Osteoblast (primary cell): ENCODE data around the gene ALDH3A1. TPM values are rescaled to one million over a fixed set of nuclear protein-coding genes. Genes with fewer than 3 reads are reported as not detected.

Source experiments
- DNase-seq: peaks from one replicate; pipeline ENCODE4 v3.0.0; 2011; ENCODE audit warnings: low spot score, mixed read lengths; ENCODE audit not compliant: insufficient read length; ENCODE audit errors: missing footprints
- H2AFZ ChIP-seq: 2 replicates; pipeline ENCODE4 v1.6.0; 2011; ENCODE audit warnings: mild to moderate bottlenecking, low read length
- H3K27ac ChIP-seq: 2 replicates; pipeline ENCODE4 v1.5.1; 2011; ENCODE audit warnings: mild to moderate bottlenecking, low read depth, low read length, moderate library complexity
- H3K27me3 ChIP-seq: 2 replicates; pipeline ENCODE4 v1.6.0; 2012; ENCODE audit warnings: mild to moderate bottlenecking, control low read depth, inconsistent platforms, low read length, moderate library complexity; ENCODE audit not compliant: insufficient read depth
- H3K36me3 ChIP-seq: 2 replicates; pipeline ENCODE4 v1.5.1; 2011; ENCODE audit warnings: mild to moderate bottlenecking, low read length, control low read depth, moderate library complexity; ENCODE audit not compliant: insufficient read depth
- H3K4me1 ChIP-seq: 2 replicates; pipeline ENCODE4 v1.5.1; 2011; ENCODE audit warnings: mild to moderate bottlenecking, low read length, control low read depth, moderate library complexity; ENCODE audit not compliant: insufficient read depth
- H3K4me2 ChIP-seq: 2 replicates; pipeline ENCODE4 v1.6.0; 2011; ENCODE audit warnings: mild to moderate bottlenecking, low read length; ENCODE audit not compliant: insufficient read depth
- H3K4me3 ChIP-seq: fragments of 200-600 bp; sonication (generic); 3 replicates; pipeline ENCODE4 v1.5.1; 2012; ENCODE audit warnings: mild to moderate bottlenecking, low read length, inconsistent platforms; ENCODE audit not compliant: insufficient read depth
- H3K79me2 ChIP-seq: 2 replicates; pipeline ENCODE4 v1.6.0; 2012; ENCODE audit warnings: mild to moderate bottlenecking, low read length, control low read depth, inconsistent platforms; ENCODE audit not compliant: insufficient read depth
- H3K9me3 ChIP-seq: 2 replicates; pipeline ENCODE4 v1.5.1; 2011; ENCODE audit warnings: low read depth, low read length, control low read depth
- H4K20me1 ChIP-seq: 2 replicates; pipeline ENCODE4 v1.6.0; 2012; ENCODE audit warnings: mild to moderate bottlenecking, low read length, control low read depth; ENCODE audit not compliant: insufficient read depth
- total RNA-seq: library from RNA; depleted of rRNA; stranded (reverse); fragments of >200 nt; gene quantifications from 2 replicates; pipeline ENCODE4 v1.2.3, GENCODE V29; 2012
- TF ChIP-seq, protein P1 (sequence below): IDR thresholded peaks from 2 replicates; pipeline ENCODE4 v1.5.1; 2011; ENCODE audit warnings: mild to moderate bottlenecking, low read depth, low read length, moderate library complexity; ENCODE audit errors: extremely low read depth

Gene ALDH3A1
- total RNA-seq, 1 donor = under 0.01 TPM

DNA sequence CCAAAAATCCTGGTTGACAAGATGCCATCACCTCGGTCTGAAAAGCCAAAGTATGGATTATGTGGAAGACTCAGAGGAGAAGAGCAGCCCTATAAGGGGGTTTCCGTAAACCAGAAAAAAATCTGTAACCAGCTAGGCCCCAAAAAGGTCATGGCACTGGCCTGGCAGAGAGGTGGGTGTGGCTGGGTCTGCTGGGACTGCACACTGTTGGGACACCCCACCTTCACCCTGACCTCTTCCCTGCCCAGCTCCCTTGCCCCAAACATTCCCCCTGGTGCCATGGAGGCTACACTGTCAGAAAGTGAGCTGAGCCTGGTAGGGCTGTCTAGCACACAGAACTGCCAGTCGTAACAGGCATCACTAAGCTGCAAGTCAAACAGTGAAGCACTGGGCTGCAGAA, 38.3 kb downstream of the ALDH3A1 start:
- H4K20me1 ChIP-seq = no peaks in the 10 kb centered on the region
- H3K4me3 ChIP-seq = no peak overlapping the region
- TF ChIP-seq, protein P1, sequence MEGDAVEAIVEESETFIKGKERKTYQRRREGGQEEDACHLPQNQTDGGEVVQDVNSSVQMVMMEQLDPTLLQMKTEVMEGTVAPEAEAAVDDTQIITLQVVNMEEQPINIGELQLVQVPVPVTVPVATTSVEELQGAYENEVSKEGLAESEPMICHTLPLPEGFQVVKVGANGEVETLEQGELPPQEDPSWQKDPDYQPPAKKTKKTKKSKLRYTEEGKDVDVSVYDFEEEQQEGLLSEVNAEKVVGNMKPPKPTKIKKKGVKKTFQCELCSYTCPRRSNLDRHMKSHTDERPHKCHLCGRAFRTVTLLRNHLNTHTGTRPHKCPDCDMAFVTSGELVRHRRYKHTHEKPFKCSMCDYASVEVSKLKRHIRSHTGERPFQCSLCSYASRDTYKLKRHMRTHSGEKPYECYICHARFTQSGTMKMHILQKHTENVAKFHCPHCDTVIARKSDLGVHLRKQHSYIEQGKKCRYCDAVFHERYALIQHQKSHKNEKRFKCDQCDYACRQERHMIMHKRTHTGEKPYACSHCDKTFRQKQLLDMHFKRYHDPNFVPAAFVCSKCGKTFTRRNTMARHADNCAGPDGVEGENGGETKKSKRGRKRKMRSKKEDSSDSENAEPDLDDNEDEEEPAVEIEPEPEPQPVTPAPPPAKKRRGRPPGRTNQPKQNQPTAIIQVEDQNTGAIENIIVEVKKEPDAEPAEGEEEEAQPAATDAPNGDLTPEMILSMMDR = no peak
- no peaks in the 10 kb centered on the region for H3K4me1 ChIP-seq
- H3K4me2 ChIP-seq = no peak overlapping the region
- H3K27ac ChIP-seq = no peak overlapping the region
- H3K79me2 ChIP-seq = no peaks in the 10 kb centered on the region
- H3K9me3 ChIP-seq = no peaks in the 10 kb centered on the region
- no peaks in the 10 kb centered on the region for H3K27me3 ChIP-seq
- no peak overlapping the region for H2AFZ ChIP-seq
- no peaks in the 10 kb centered on the region for H3K36me3 ChIP-seq
- DNase-seq = peak; percentile 23

DNA sequence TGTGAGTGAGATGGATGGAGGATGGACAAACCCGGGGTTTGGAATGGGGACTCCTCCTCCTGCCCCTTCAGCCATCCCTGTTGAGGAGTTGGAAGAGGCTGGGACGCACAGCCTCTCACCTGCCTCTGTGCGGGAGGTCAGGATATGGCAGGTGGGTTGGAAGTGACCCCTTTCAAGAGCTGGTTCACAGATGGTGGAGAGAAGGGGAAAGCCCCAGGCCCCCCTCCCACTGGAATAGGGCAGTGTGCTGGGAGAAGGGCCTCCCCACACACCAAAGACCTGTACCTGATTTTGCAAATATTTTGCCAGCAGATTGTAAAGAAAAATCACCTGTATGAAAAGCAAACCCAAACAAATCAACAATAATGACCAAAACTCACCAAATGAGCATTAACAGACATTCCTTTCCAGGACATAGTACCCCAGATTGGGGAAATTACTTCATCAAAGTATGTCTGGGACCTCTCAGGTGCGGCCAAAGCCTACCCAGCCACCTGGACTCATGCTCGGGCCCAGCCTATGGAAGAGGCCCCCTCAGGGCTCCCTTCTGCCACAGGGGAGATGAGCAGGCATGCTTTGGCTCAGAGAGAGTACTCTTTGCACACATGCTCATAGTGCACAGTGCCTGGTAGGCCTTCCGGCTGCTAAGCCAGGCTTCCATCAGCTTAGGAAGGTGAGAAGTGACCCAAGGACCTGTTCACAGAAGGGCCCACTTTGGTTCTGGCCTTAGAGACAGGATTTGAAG, 39.5 kb downstream of the ALDH3A1 start:
- TF ChIP-seq, protein P1 = no peak
- Histone ChIP-seq H3K27ac (no peak overlapping the region), H2AFZ (no peak overlapping the region), H3K27me3 (no peaks in the 10 kb centered on the region), H3K4me1 (no peaks in the 10 kb centered on the region), H3K9me3 (no peaks in the 10 kb centered on the region), H3K4me3 (no peak overlapping the region), H3K36me3 (no peaks in the 10 kb centered on the region), H4K20me1 (no peaks in the 10 kb centered on the region), H3K4me2 (no peak overlapping the region), H3K79me2 (no peaks in the 10 kb centered on the region)
- DNase-seq = peak; percentile 58

DNA sequence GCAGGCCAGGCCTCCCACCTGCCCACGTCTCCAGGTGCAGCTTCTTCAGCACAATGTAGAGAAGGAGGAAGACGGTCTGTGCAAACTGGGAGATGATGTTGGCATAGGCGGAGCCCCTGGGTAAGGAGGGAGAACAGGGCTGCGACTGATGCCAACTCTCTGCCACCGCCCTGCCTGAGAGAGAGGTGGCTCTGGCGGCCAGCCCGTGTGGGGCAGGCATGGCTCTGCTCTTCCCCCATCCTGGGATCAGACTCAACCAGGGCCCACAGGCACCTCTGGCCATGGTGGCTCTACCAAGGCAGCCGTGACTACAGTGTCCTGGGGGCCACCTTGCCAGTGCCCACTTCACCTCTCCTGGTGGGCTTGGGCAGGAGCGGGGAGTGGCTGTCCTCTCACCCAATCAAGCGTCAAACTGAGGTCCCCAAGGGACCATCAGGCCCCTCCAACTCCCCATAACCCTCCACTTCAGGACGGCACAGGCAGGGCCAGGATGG, 40.3 kb downstream of the ALDH3A1 start:
- Histone ChIP-seq H3K4me3 (no peak overlapping the region), H3K79me2 (no peaks in the 10 kb centered on the region), H3K27ac (no peak overlapping the region), H3K4me1 (no peaks in the 10 kb centered on the region), H2AFZ (no peak overlapping the region), H3K27me3 (no peaks in the 10 kb centered on the region), H3K36me3 (no peaks in the 10 kb centered on the region), H3K9me3 (no peaks in the 10 kb centered on the region), H3K4me2 (no peak overlapping the region), H4K20me1 (no peaks in the 10 kb centered on the region)
- TF ChIP-seq, protein P1 = no peak
- peak; percentile 71 for DNase-seq

DNA sequence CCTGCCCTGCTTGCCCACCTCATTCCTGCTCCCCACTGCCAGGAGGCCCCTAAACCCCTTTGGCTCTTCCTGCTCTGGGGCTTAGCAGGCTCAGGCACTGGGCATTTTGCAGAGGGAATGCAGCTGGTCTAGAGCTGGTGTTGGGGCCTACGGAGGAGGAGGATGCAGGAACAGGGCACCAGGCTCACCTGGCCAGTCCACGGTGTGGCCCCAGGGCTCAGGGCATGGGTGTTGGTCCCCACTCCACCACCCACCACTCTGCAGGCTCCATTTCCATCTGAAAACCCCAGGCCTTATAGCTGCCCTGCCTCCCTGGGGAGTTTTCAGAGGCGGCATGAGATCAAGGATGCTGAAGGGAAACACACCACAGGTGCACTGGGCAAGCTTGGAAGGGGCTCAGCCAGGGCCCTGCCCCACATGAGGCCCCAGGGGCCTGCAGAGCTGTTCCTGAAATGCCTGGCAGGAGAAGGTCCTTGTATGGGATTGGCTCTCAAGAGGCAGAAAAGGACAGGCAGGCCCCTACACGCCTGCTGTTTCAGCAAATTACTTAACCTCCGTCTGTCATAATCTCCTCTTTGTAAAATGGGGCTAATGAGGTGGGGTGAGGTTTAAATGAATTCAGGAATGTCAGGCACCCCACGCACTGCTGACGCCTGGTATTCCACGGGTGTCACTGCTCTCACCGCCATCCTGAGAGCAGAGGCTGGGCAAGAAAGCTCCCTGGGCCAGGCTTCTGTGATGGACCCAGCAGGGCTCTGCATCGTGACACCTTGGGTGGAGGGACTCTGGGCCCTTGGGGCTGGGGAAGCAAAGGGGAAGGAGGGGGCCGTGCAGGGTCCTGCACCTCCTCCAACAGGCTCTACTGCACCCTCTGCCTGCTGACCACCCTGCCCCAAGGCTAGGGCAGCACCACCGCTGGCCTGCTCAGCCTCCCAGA, 41.0 kb downstream of the ALDH3A1 start:
- no peak overlapping the region for H3K27ac ChIP-seq
- TF ChIP-seq, protein P1 = no peak
- H3K36me3 ChIP-seq = no peaks in the 10 kb centered on the region

More for the DNA sequence above, 41.0 kb downstream of the ALDH3A1 start:
- Histone ChIP-seq H3K79me2 (no peaks in the 10 kb centered on the region), H3K4me3 (no peak overlapping the region), H2AFZ (no peak overlapping the region), H3K9me3 (no peaks in the 10 kb centered on the region), H4K20me1 (no peaks in the 10 kb centered on the region), H3K27me3 (no peaks in the 10 kb centered on the region), H3K4me1 (no peaks in the 10 kb centered on the region), H3K4me2 (no peak overlapping the region)
- DNase-seq = peak; percentile 65
